ENCODE results near the gene LEMD1.

DNA sequence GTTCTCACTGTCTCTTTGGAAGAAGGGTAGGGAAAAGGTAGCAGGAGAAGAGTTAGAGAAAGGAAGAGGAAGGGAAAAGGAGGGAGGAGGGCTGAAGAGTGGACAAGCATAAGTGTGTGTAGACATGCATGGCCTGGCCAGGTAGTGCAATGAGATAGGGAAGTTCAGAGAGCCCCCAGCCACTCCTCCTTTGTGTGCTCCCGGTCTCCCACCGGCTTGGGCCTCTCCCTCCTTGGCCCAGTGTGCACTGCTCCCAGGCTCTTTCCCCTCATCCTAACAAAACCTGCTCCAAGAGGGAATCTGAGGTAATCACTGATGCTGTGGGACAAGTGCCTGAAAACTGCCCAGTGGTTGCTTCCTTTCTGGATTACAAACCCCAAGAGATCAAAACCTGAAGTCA lies 10.3 kb upstream of the LEMD1 start:
- TF ChIP-seq, protein P1, sequence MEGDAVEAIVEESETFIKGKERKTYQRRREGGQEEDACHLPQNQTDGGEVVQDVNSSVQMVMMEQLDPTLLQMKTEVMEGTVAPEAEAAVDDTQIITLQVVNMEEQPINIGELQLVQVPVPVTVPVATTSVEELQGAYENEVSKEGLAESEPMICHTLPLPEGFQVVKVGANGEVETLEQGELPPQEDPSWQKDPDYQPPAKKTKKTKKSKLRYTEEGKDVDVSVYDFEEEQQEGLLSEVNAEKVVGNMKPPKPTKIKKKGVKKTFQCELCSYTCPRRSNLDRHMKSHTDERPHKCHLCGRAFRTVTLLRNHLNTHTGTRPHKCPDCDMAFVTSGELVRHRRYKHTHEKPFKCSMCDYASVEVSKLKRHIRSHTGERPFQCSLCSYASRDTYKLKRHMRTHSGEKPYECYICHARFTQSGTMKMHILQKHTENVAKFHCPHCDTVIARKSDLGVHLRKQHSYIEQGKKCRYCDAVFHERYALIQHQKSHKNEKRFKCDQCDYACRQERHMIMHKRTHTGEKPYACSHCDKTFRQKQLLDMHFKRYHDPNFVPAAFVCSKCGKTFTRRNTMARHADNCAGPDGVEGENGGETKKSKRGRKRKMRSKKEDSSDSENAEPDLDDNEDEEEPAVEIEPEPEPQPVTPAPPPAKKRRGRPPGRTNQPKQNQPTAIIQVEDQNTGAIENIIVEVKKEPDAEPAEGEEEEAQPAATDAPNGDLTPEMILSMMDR (IDR thresholded peaks at IDR 0.05): no peak
- TF ChIP-seq POLR2A (IDR thresholded peaks at IDR 0.05): no peak

Measured in prostate gland (tissue), 2 donors.